GM18505 (cell line): ENCODE data around the gene PLEKHO1.

Experiments used
- ATAC-seq: cut with Tn5 transposase; IDR thresholded peaks from one replicate; pipeline ENCODE4 v1.9.1; 2021; ENCODE audit not compliant: unreplicated experiment
- POLR2A ChIP-seq: IDR thresholded peaks from 4 replicates; pipeline ENCODE4 v1.6.1; 2011; ENCODE audit warnings: borderline replicate concordance; ENCODE audit not compliant: insufficient read depth, insufficient read length; ENCODE audit errors: extremely low read depth

The PLEKHO1 gene

GRCh38 chr1:150154143-150154542 lies 4.4 kb downstream of the PLEKHO1 start:
- TF ChIP-seq POLR2A = no peak
- ATAC-seq = no peak

GRCh38 chr1:150155413-150156071 lies 5.8 kb downstream of the PLEKHO1 start:
- no peak for ATAC-seq
- peak; percentile 60 for TF ChIP-seq POLR2A

DNA sequence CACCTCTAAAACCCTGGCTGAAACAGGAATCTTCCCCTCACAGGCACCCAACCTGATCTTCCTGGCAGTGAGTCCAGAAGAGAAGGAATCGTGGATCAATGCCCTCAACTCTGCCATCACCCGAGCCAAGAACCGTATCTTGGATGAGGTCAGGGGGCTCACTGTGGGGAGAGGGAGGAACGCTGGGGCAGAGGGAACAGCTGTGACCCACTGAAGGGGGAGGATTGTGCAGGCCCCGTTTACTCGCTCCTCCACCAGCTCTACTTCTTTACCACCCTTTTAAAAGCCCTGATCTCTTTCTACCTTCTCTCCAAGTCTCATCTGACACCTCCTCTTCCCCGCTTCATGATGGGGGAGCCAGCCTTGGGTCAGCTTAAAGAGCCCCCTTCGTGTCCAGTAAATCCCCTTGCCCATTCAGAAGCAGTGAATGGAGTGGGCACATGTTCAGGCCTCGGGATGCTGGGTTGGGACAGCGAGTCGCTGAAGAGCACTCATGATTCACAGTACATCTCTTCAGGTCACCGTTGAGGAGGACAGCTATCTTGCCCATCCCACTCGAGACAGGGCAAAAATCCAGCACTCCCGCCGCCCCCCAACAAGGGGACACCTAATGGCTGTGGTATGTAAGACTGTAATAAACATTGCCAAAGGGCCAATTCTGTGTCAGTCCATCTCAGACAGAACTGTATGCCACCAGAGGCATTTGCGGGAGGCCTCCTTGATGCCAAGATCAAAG lies 7.3 kb downstream of the PLEKHO1 start:
- no peak for TF ChIP-seq POLR2A
- ATAC-seq = no peak

DNA sequence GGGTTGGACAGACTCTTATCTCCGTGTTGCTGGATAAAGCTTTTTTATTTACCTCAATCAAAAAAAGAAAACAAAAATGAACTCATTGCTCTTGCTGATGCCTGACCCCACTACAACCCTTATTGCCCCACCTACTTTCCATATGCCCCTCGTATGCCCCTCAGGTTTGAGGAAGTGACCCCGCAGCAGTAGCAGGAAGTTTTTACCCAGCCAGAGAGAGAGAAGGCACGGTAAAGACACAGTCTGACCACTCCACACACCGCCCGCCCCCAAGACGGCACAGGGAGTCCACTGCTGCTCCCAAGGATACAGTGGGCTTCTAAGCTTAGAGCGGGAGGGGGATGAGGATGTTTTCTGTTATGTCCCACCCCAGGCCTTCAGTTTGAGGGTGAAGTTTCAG lies 9.8 kb downstream of the PLEKHO1 start:
- no peak for ATAC-seq
- peak; percentile 67 for TF ChIP-seq POLR2A

DNA sequence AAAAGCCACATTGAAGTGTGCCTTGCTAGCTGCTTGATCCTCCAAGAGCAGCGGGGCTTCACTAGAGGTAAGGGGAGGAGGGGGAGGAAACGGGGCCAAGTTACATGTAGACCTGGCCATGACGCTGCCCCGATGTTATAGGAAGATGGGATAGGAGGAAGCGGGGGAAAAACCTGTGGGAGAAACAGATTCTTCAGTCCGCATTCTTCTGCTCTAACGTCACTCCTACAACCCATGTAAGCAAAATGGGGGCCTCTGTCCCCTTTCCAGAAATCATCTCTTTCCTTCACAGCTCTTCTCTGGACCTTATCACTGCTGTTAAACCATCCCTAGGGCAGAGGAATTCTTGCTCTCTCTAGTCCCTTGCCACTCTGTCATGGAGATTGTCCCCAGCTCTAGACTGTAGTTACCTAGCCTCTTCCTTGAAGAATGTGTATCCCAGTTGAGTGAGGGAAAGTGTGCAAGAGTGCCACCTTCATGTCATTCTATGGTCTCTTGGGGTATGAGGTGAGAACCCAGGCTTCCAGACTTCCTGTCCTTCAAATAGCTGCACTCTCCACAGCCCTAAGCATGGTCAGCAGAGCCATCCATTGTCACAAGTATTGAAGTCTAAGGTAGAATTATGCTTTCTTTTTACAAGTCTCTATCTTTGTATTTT lies 11.4 kb downstream of the PLEKHO1 start:
- no peak for ATAC-seq
- no peak for TF ChIP-seq POLR2A

GRCh38 chr1:150161747-150162581 lies 12.2 kb downstream of the PLEKHO1 start:
- no peak for TF ChIP-seq POLR2A

DNA sequence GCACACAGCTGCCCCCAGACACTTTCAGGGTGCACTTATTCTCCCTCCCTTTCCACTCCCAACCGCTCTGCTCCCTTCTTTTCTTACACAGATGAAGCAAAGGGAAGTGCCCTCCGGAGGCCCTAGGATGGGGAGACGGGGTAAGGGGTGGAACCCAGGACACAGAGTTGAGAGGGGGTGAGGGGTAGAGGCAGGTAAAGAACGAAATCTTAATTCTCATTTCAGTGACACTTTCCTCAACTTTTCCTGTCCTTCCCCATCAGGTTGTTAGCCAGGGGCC lies 12.8 kb downstream of the PLEKHO1 start:
- TF ChIP-seq POLR2A = no peak

More at GRCh38 chr1:150161747-150162581, 12.2 kb downstream of the PLEKHO1 start:
- no peak for ATAC-seq

GRCh38 chr1:150162862-150163706 lies 13.4 kb downstream of the PLEKHO1 start:
- ATAC-seq = no peak
- TF ChIP-seq POLR2A = peak; percentile 70

More for the DNA sequence above, 12.8 kb downstream of the PLEKHO1 start:
- no peak for ATAC-seq

- no peak for ATAC-seq
Observed at GRCh38 chr1:150164224-150164623, 14.5 kb downstream of the PLEKHO1 start.

GRCh38 chr1:150164779-150165178 lies 15.1 kb downstream of the PLEKHO1 start:
- TF ChIP-seq POLR2A = no peak
- ATAC-seq = no peak

More at GRCh38 chr1:150164224-150164623, 14.5 kb downstream of the PLEKHO1 start:
- TF ChIP-seq POLR2A = no peak

- TF ChIP-seq POLR2A = no peak
- ATAC-seq = no peak
Observed at GRCh38 chr1:150165622-150166612, 16.2 kb downstream of the PLEKHO1 start.
